SKM-1 treated with dmso at 0.1 percent for 144 hours (cell line): ENCODE results near the gene LRWD1.
"Not testable (repeated sequence)": the region's sequence is repeated elsewhere in the genome, so short reads cannot be mapped to it uniquely, and the experiment has no call there.

Experiments used
- DNase-seq: peaks from one replicate; lab custom pipeline; 2025; ENCODE audit not compliant: unreplicated experiment; lab: John Stamatoyannopoulos, UW

Gene LRWD1

GRCh38 chr7:102494026-102494425 is 29.2 kb downstream of the LRWD1 start:
- DNase-seq: not testable (repeated sequence)

- DNase-seq: not testable (repeated sequence)
Observed at GRCh38 chr7:102494473-102495149, 29.8 kb downstream of the LRWD1 start.

GRCh38 chr7:102496861-102497260 is 32.1 kb downstream of the LRWD1 start:
- not testable (repeated sequence) for DNase-seq

- not testable (repeated sequence) for DNase-seq
Observed at GRCh38 chr7:102497308-102497707, 32.5 kb downstream of the LRWD1 start.

- not testable (repeated sequence) for DNase-seq
Observed at GRCh38 chr7:102498321-102498720, 33.5 kb downstream of the LRWD1 start.

GRCh38 chr7:102503141-102503540 is 38.4 kb downstream of the LRWD1 start:
- DNase-seq: not testable (repeated sequence)

GRCh38 chr7:102505298-102506185 is 40.8 kb downstream of the LRWD1 start:
- not testable (repeated sequence) for DNase-seq

- DNase-seq: not testable (repeated sequence)
Observed at GRCh38 chr7:102507410-102508088, 42.8 kb downstream of the LRWD1 start.

GRCh38 chr7:102510575-102510974 is 45.8 kb downstream of the LRWD1 start:
- not testable (repeated sequence) for DNase-seq

GRCh38 chr7:102511860-102512522 is 47.2 kb downstream of the LRWD1 start:
- DNase-seq: not testable (repeated sequence)

GRCh38 chr7:102512642-102513221 is 47.9 kb downstream of the LRWD1 start:
- not testable (repeated sequence) for DNase-seq

- not testable (repeated sequence) for DNase-seq
Observed at GRCh38 chr7:102514881-102515721, 50.3 kb downstream of the LRWD1 start.

GRCh38 chr7:102515889-102516288 is 51.1 kb downstream of the LRWD1 start:
- DNase-seq: not testable (repeated sequence)

- not testable (repeated sequence) for DNase-seq
Observed at GRCh38 chr7:102516951-102517350, 52.2 kb downstream of the LRWD1 start.

GRCh38 chr7:102517550-102518147 is 52.9 kb downstream of the LRWD1 start, which contains the start of gene RASA4B:
Gene RASA4B (minus strand): TSS chr7:102517777. CDS start chr7:102517710, 67 bp downstream.
- DNase-seq: not testable (repeated sequence)

GRCh38 chr7:102520797-102521196 is 56.0 kb downstream of the LRWD1 start:
- not testable (repeated sequence) for DNase-seq
